Measurements from ENCODE around the gene KRTAP5-5. TPM values are rescaled to one million over a fixed set of nuclear protein-coding genes. Genes with fewer than 3 reads are reported as not detected.

The KRTAP5-5 gene
- total and polyA plus RNA-seq, 2 experiments from 2014 or later: not detected

- H3K4me2 ChIP-seq: no peak overlapping the region
- Mint-ChIP-seq H3K27ac (no peak overlapping the region), H3K27me3 (ENCODE audit: insufficient read depth, low read depth, poor library complexity) (peaks cover 21% of the 10 kb centered on the region), H3K4me3 (no peak overlapping the region), H3K36me3 (ENCODE audit: low read depth) (no peaks in the 10 kb centered on the region), H3K9me3 (no peaks in the 10 kb centered on the region), H3K4me1 (peaks cover 10% of the 10 kb centered on the region)
- no peaks in the 10 kb centered on the region for H3F3A ChIP-seq (replicated peaks; ENCODE audit: low read depth)
- no peaks in the 10 kb centered on the region for H3K9me2 ChIP-seq (ENCODE audit: insufficient read depth)
- H3K79me2 ChIP-seq (replicated peaks; ENCODE audit: insufficient read depth): no peaks in the 10 kb centered on the region
- no peak overlapping the region for H2AFZ ChIP-seq
- TF ChIP-seq REST (IDR thresholded peaks at IDR 0.05; ENCODE audit: unreplicated experiment) (no peak), JUNB (IDR thresholded peaks at IDR 0.05; ENCODE audit: unreplicated experiment) (no peak), POLR2AphosphoS5 (IDR thresholded peaks at IDR 0.05; ENCODE audit: low read depth) (no peak), CTCF (conservative IDR thresholded peaks at IDR 0.05; ENCODE audit: low read depth in 2 of 2) (no peak), NANOG (IDR thresholded peaks at IDR 0.05; ENCODE audit: borderline replicate concordance) (no peak), EZH2phosphoT487 (IDR thresholded peaks at IDR 0.05; ENCODE audit: unreplicated experiment) (no peak), STAT1 (IDR thresholded peaks at IDR 0.05; ENCODE audit: unreplicated experiment) (no peak), ETS1 (IDR thresholded peaks at IDR 0.05) (no peak), EZH2 (IDR thresholded peaks at IDR 0.05; ENCODE audit: low read depth, unreplicated experiment) (no peak), ZNF462 (CRISPR knock-in tag; IDR thresholded peaks at IDR 0.05) (no peak), CREB1 (CRISPR knock-in tag; IDR thresholded peaks at IDR 0.05; ENCODE audit: low read depth) (no peak)
- no peak overlapping the region for H3K4me3 ChIP-seq
- DNase-seq (ENCODE audit: low spot score) (no peak), ATAC-seq (no peak)
- no peak overlapping the region for H3K27ac ChIP-seq (ENCODE audit: low read depth)
- no peaks in the 10 kb centered on the region for H3K36me3 ChIP-seq (ENCODE audit: insufficient read depth)
- no peaks in the 10 kb centered on the region for H3K27me3 ChIP-seq (ENCODE audit: insufficient read depth)
- no peaks in the 10 kb centered on the region for H4K20me1 ChIP-seq (replicated peaks; ENCODE audit: insufficient read depth)
- H3K4me1 ChIP-seq (ENCODE audit: insufficient read depth): no peaks in the 10 kb centered on the region; the same call in 1 of the 2 replicates
Measured at GRCh38 chr11:1624621-1625020, 5.0 kb upstream of the KRTAP5-5 start.
